Stimulated activated naive CD8-positive, alpha-beta T cell treated with anti-CD3 and anti-CD28 coated beads, Interleukin-15, Interleukin-2, amounts not matched to agents 100 U/mL and 50 U/mL, for 24 hours (primary cell): Measurements from ENCODE around the gene RALGDS.
"Not testable (repeated sequence)": the region's sequence is repeated elsewhere in the genome, so short reads cannot be mapped to it uniquely, and the experiment has no call there.

ENCODE experiments used
- ATAC-seq: fragments of 150-1000 bp; cut with Tn5 transposase; one replicate; pipeline ENCODE4 v1.10.0; 2021
- DNase-seq: peaks from one replicate; pipeline ENCODE4 v3.0.0; 2021

The RALGDS gene

GRCh38 chr9:133088146-133088750 is 32.8 kb downstream of the RALGDS start:
- no peak for ATAC-seq
- no peak for DNase-seq

- ATAC-seq (no peak), DNase-seq (no peak)
These were observed 33.5 kb downstream of the RALGDS start for GRCh38 chr9:133087429-133088145.

GRCh38 chr9:133086894-133087293 is 34.1 kb downstream of the RALGDS start:
- ATAC-seq, result no peak
- DNase-seq, result no peak

- not testable (repeated sequence) for DNase-seq, ATAC-seq
These were observed 34.7 kb downstream of the RALGDS start for GRCh38 chr9:133086212-133086860.

GRCh38 chr9:133083688-133084087 is 37.4 kb downstream of the RALGDS start:
- DNase-seq, ATAC-seq: not testable (repeated sequence)

- ATAC-seq, result not testable (repeated sequence)
These were observed 38.9 kb downstream of the RALGDS start for GRCh38 chr9:133081957-133082644.

GRCh38 chr9:133080786-133081779 is 40.0 kb downstream of the RALGDS start:
- ATAC-seq, DNase-seq: not testable (repeated sequence)

More at GRCh38 chr9:133081957-133082644, 38.9 kb downstream of the RALGDS start:
- DNase-seq, result not testable (repeated sequence)

- DNase-seq (no peak), ATAC-seq (no peak)
These were observed 40.9 kb downstream of the RALGDS start for GRCh38 chr9:133080161-133080560.

GRCh38 chr9:133078486-133078885 is 42.6 kb downstream of the RALGDS start:
- DNase-seq (no peak), ATAC-seq (no peak)

GRCh38 chr9:133076691-133077090 is 44.3 kb downstream of the RALGDS start:
- no peak for ATAC-seq
- DNase-seq, result no peak

- ATAC-seq (no peak), DNase-seq (no peak)
These were observed 45.0 kb downstream of the RALGDS start for GRCh38 chr9:133075925-133076630.

- no peak for ATAC-seq
These were observed 46.9 kb downstream of the RALGDS start for GRCh38 chr9:133074111-133074651.

GRCh38 chr9:133073086-133074014 is 47.7 kb downstream of the RALGDS start:
- ATAC-seq, result no peak
- no peak for DNase-seq

More at GRCh38 chr9:133074111-133074651, 46.9 kb downstream of the RALGDS start:
- no peak for DNase-seq

- DNase-seq, ATAC-seq: not testable (repeated sequence)
These were observed 48.8 kb downstream of the RALGDS start for GRCh38 chr9:133072210-133072609.

GRCh38 chr9:133071484-133072150 is 49.4 kb downstream of the RALGDS start:
- DNase-seq (no peak), ATAC-seq (no peak)

GRCh38 chr9:133070985-133071384 is 50.1 kb downstream of the RALGDS start:
- ATAC-seq, DNase-seq: not testable (repeated sequence)

GRCh38 chr9:133070500-133070961 is 50.5 kb downstream of the RALGDS start:
- DNase-seq, ATAC-seq: not testable (repeated sequence)

- ATAC-seq, DNase-seq: not testable (repeated sequence)
These were observed 52.6 kb downstream of the RALGDS start for GRCh38 chr9:133068431-133068830.
